ENCODE measurements around the gene PRKCH.

Gene PRKCH

GRCh38 chr14:61510736-61511557 lies 189.6 kb downstream of the PRKCH start:
- no peaks in the 10 kb centered on the region for H3K36me3 ChIP-seq (ENCODE audit: control insufficient read depth, insufficient read depth, low read length)
- no peaks in the 10 kb centered on the region for H3K9me3 ChIP-seq (ENCODE audit: control insufficient read depth, insufficient read depth, low read length)
- H3K4me3 ChIP-seq (ENCODE audit: low read depth, low read length) = no peak overlapping the region
- no peaks in the 10 kb centered on the region for H3K27me3 ChIP-seq (ENCODE audit: control insufficient read depth, insufficient read depth, low read length)
- no peak overlapping the region for H3K9ac ChIP-seq (ENCODE audit: low read depth, low read length)
- H3K4me1 ChIP-seq (ENCODE audit: control insufficient read depth, insufficient read depth, low read length) = peaks cover 7% of the 10 kb centered on the region

- Histone ChIP-seq H3K4me3 (ENCODE audit: low read depth, low read length) (no peak overlapping the region), H3K9me3 (ENCODE audit: control insufficient read depth, insufficient read depth, low read length) (no peaks in the 10 kb centered on the region), H3K27me3 (ENCODE audit: control insufficient read depth, insufficient read depth, low read length) (no peaks in the 10 kb centered on the region), H3K4me1 (ENCODE audit: control insufficient read depth, insufficient read depth, low read length) (peaks cover 4% of the 10 kb centered on the region), H3K36me3 (ENCODE audit: control insufficient read depth, insufficient read depth, low read length) (no peaks in the 10 kb centered on the region), H3K9ac (ENCODE audit: low read depth, low read length) (no peak overlapping the region)
These were observed 190.2 kb downstream of the PRKCH start for GRCh38 chr14:61511558-61511948.

- no peaks in the 10 kb centered on the region for H3K4me1 ChIP-seq (ENCODE audit: control insufficient read depth, insufficient read depth, low read length)
- no peak overlapping the region for H3K9ac ChIP-seq (ENCODE audit: low read depth, low read length)
- no peak overlapping the region for H3K4me3 ChIP-seq (ENCODE audit: low read depth, low read length)
These were observed 190.9 kb downstream of the PRKCH start for GRCh38 chr14:61512026-61512834.

GRCh38 chr14:61513986-61514830 lies 192.8 kb downstream of the PRKCH start:
- Histone ChIP-seq H3K9ac (ENCODE audit: low read depth, low read length) (no peak overlapping the region), H3K27me3 (ENCODE audit: control insufficient read depth, insufficient read depth, low read length) (no peaks in the 10 kb centered on the region), H3K9me3 (ENCODE audit: control insufficient read depth, insufficient read depth, low read length) (no peaks in the 10 kb centered on the region), H3K4me3 (ENCODE audit: low read depth, low read length) (no peak overlapping the region), H3K4me1 (ENCODE audit: control insufficient read depth, insufficient read depth, low read length) (no peaks in the 10 kb centered on the region), H3K36me3 (ENCODE audit: control insufficient read depth, insufficient read depth, low read length) (no peaks in the 10 kb centered on the region)

More at GRCh38 chr14:61512026-61512834, 190.9 kb downstream of the PRKCH start:
- no peaks in the 10 kb centered on the region for H3K36me3 ChIP-seq (ENCODE audit: control insufficient read depth, insufficient read depth, low read length)
- H3K9me3 ChIP-seq (ENCODE audit: control insufficient read depth, insufficient read depth, low read length) = no peaks in the 10 kb centered on the region
- H3K27me3 ChIP-seq (ENCODE audit: control insufficient read depth, insufficient read depth, low read length) = no peaks in the 10 kb centered on the region

- Histone ChIP-seq H3K27me3 (ENCODE audit: control insufficient read depth, insufficient read depth, low read length) (no peaks in the 10 kb centered on the region), H3K9ac (ENCODE audit: low read depth, low read length) (no peak overlapping the region), H3K36me3 (ENCODE audit: control insufficient read depth, insufficient read depth, low read length) (no peaks in the 10 kb centered on the region), H3K4me1 (ENCODE audit: control insufficient read depth, insufficient read depth, low read length) (no peaks in the 10 kb centered on the region), H3K9me3 (ENCODE audit: control insufficient read depth, insufficient read depth, low read length) (no peaks in the 10 kb centered on the region), H3K4me3 (ENCODE audit: low read depth, low read length) (no peak overlapping the region)
These were observed 193.5 kb downstream of the PRKCH start for GRCh38 chr14:61514927-61515326.

- H3K36me3 ChIP-seq (ENCODE audit: control insufficient read depth, insufficient read depth, low read length) = no peaks in the 10 kb centered on the region
- H3K9me3 ChIP-seq (ENCODE audit: control insufficient read depth, insufficient read depth, low read length) = no peaks in the 10 kb centered on the region
- no peak overlapping the region for H3K9ac ChIP-seq (ENCODE audit: low read depth, low read length)
- no peaks in the 10 kb centered on the region for H3K4me1 ChIP-seq (ENCODE audit: control insufficient read depth, insufficient read depth, low read length)
- H3K4me3 ChIP-seq (ENCODE audit: low read depth, low read length) = no peak overlapping the region
- no peaks in the 10 kb centered on the region for H3K27me3 ChIP-seq (ENCODE audit: control insufficient read depth, insufficient read depth, low read length)
These were observed 194.2 kb downstream of the PRKCH start for GRCh38 chr14:61515436-61516117.

GRCh38 chr14:61516118-61516743 lies 194.9 kb downstream of the PRKCH start:
- H3K9ac ChIP-seq (ENCODE audit: low read depth, low read length) = no peak overlapping the region
- H3K36me3 ChIP-seq (ENCODE audit: control insufficient read depth, insufficient read depth, low read length) = no peaks in the 10 kb centered on the region
- H3K4me1 ChIP-seq (ENCODE audit: control insufficient read depth, insufficient read depth, low read length) = no peaks in the 10 kb centered on the region
- H3K4me3 ChIP-seq (ENCODE audit: low read depth, low read length) = no peak overlapping the region
- H3K27me3 ChIP-seq (ENCODE audit: control insufficient read depth, insufficient read depth, low read length) = no peaks in the 10 kb centered on the region
- H3K9me3 ChIP-seq (ENCODE audit: control insufficient read depth, insufficient read depth, low read length) = no peaks in the 10 kb centered on the region

GRCh38 chr14:61516964-61517653 lies 195.7 kb downstream of the PRKCH start:
- Histone ChIP-seq H3K27me3 (ENCODE audit: control insufficient read depth, insufficient read depth, low read length) (no peaks in the 10 kb centered on the region), H3K4me1 (ENCODE audit: control insufficient read depth, insufficient read depth, low read length) (no peaks in the 10 kb centered on the region), H3K4me3 (ENCODE audit: low read depth, low read length) (no peak overlapping the region), H3K9me3 (ENCODE audit: control insufficient read depth, insufficient read depth, low read length) (no peaks in the 10 kb centered on the region), H3K9ac (ENCODE audit: low read depth, low read length) (no peak overlapping the region), H3K36me3 (ENCODE audit: control insufficient read depth, insufficient read depth, low read length) (no peaks in the 10 kb centered on the region)

- no peaks in the 10 kb centered on the region for H3K4me1 ChIP-seq (ENCODE audit: control insufficient read depth, insufficient read depth, low read length)
- no peak overlapping the region for H3K4me3 ChIP-seq (ENCODE audit: low read depth, low read length)
- H3K27me3 ChIP-seq (ENCODE audit: control insufficient read depth, insufficient read depth, low read length) = no peaks in the 10 kb centered on the region
- no peaks in the 10 kb centered on the region for H3K36me3 ChIP-seq (ENCODE audit: control insufficient read depth, insufficient read depth, low read length)
- H3K9ac ChIP-seq (ENCODE audit: low read depth, low read length) = no peak overlapping the region
- H3K9me3 ChIP-seq (ENCODE audit: control insufficient read depth, insufficient read depth, low read length) = no peaks in the 10 kb centered on the region
These were observed 196.6 kb downstream of the PRKCH start for GRCh38 chr14:61517911-61518384.

GRCh38 chr14:61518403-61518802 lies 197.0 kb downstream of the PRKCH start:
- Histone ChIP-seq H3K9me3 (ENCODE audit: control insufficient read depth, insufficient read depth, low read length) (no peaks in the 10 kb centered on the region), H3K27me3 (ENCODE audit: control insufficient read depth, insufficient read depth, low read length) (no peaks in the 10 kb centered on the region), H3K9ac (ENCODE audit: low read depth, low read length) (no peak overlapping the region), H3K36me3 (ENCODE audit: control insufficient read depth, insufficient read depth, low read length) (no peaks in the 10 kb centered on the region), H3K4me1 (ENCODE audit: control insufficient read depth, insufficient read depth, low read length) (no peaks in the 10 kb centered on the region), H3K4me3 (ENCODE audit: low read depth, low read length) (no peak overlapping the region)

All from iPS-15b (cell line).